PFSK-1 (cell line): ENCODE results near the gene SPEG.

Source experiments
- FOXP2 ChIP-seq: optimal IDR thresholded peaks from 2 replicates; pipeline ENCODE3; 2011; ENCODE audit warnings: borderline replicate concordance, control low read depth, inconsistent platforms; ENCODE audit not compliant: insufficient read depth; ENCODE audit errors: extremely low read length, extremely low read depth
- POLR2AphosphoS5 ChIP-seq: IDR thresholded peaks from 2 replicates; pipeline ENCODE4 v1.6.1; 2012; ENCODE audit warnings: low read depth, mild to moderate bottlenecking, control low read depth, low read length, moderate library complexity
- REST ChIP-seq, 2 experiments: IDR thresholded peaks; 2 replicates each; pipeline versions ENCODE4 v1.6.1 to v1.8.0; 2011 to 2012; ENCODE audit warnings: low read depth in 2 of 2, low read length in 2 of 2, control low read depth in 1 of 2, inconsistent platforms in 1 of 2, mild to moderate bottlenecking in 1 of 2, moderate library complexity in 1 of 2; ENCODE audit not compliant: insufficient read depth in 1 of 2
- SIN3A ChIP-seq: IDR thresholded peaks from 2 replicates; pipeline ENCODE4 v1.6.1; 2012; ENCODE audit warnings: mild to moderate bottlenecking, low read length, moderate library complexity, borderline replicate concordance; ENCODE audit not compliant: insufficient read depth
- TAF1 ChIP-seq: IDR thresholded peaks from 2 replicates; pipeline ENCODE4 v1.6.1; 2012; ENCODE audit warnings: low read length, control low read depth, borderline replicate concordance; ENCODE audit not compliant: insufficient read depth

SPEG gene

GRCh38 chr2:219428469-219428868, 6.2 kb upstream of the SPEG start:
- TF ChIP-seq FOXP2 = no peak
- TF ChIP-seq SIN3A = no peak
- TF ChIP-seq POLR2AphosphoS5 = no peak
- TF ChIP-seq REST (IDR thresholded peaks at IDR 0.05; ENCODE audit: insufficient read depth in 1 of 2, low read depth in 2 of 2, low read length in 2 of 2) = no peak
- no peak for TF ChIP-seq TAF1

- TF ChIP-seq SIN3A (no peak), FOXP2 (no peak), TAF1 (no peak), REST (IDR thresholded peaks at IDR 0.05; ENCODE audit: insufficient read depth in 1 of 2, low read depth in 2 of 2, low read length in 2 of 2) (no peak), POLR2AphosphoS5 (no peak)
These were observed 4.6 kb upstream of the SPEG start for GRCh38 chr2:219429958-219430606.

- no peak for TF ChIP-seq TAF1
- TF ChIP-seq FOXP2 = no peak
- TF ChIP-seq SIN3A = no peak
- no peak for TF ChIP-seq POLR2AphosphoS5
- no peak for TF ChIP-seq REST (IDR thresholded peaks at IDR 0.05; ENCODE audit: insufficient read depth in 1 of 2, low read depth in 2 of 2, low read length in 2 of 2)
These were observed 3.7 kb upstream of the SPEG start for GRCh38 chr2:219430633-219431615.

DNA sequence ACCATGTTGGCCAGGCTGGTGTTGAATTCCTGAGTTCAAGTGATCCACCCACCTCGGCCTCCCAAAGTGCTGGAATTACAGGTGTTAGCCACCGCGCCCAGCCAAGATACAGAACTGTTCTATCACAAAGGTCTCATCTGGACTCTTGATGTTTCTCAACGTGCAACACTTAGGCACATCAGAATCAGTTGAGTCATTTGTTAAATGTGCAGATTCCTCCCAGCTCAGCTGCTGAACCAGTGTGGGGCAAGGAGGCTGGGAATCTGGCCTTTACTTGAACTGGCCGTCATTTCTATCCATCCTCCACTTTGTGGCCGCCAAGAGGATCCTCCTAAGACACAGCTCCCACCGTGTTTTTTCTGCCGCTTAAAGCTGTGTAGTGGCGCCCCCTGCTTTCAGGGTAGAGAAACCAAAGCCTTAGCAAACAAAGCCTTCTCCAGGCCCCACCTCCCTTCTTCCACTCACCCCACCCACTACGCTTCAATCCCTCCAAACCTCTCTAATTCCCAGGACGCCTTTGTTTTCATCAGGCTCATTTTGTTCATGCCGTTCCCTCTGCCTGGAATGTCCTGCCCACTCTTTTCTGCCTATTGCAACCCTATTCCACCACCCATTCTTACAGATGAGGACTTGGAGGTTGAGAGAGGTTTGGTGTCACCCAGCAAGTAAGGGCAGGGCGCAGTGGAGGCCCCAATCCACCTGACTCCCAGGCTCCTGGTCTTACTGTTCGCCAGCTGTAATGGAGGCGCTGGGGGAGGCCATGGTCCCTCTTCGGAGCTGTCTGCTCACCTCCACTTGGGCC, 776 bp upstream of the SPEG start:
- no peak for TF ChIP-seq REST (IDR thresholded peaks at IDR 0.05; ENCODE audit: insufficient read depth in 1 of 2, low read depth in 2 of 2, low read length in 2 of 2)
- no peak for TF ChIP-seq POLR2AphosphoS5
- TF ChIP-seq TAF1 = no peak
- no peak for TF ChIP-seq FOXP2
- no peak for TF ChIP-seq SIN3A
